ENCODE data around the gene ADAMTSL4. TPM values are rescaled to one million over a fixed set of nuclear protein-coding genes. Genes with fewer than 3 reads are reported as not detected.
A peak's percentile ranks its signal among the peaks of the same experiment; 100 is the strongest.

Gene ADAMTSL4
- polyA plus RNA-seq, 3 donors = 13.5 to 17.7 (median 13.6) TPM

- DNase-seq = no peak
Measured at GRCh38 chr1:150530491-150531159, 18.6 kb upstream of the ADAMTSL4 start.

- no peak for DNase-seq
Measured at GRCh38 chr1:150532860-150533259, 16.3 kb upstream of the ADAMTSL4 start.

GRCh38 chr1:150534002-150534401 lies 15.2 kb upstream of the ADAMTSL4 start:
- DNase-seq = no peak

GRCh38 chr1:150535511-150536287 lies 13.5 kb upstream of the ADAMTSL4 start:
- no peak for DNase-seq

- no peak for DNase-seq
Measured at GRCh38 chr1:150536836-150537731, 12.1 kb upstream of the ADAMTSL4 start.

- no peak for DNase-seq
Measured at GRCh38 chr1:150537732-150538684, 11.2 kb upstream of the ADAMTSL4 start.

- DNase-seq = no peak
Measured at GRCh38 chr1:150543500-150544143, 5.6 kb upstream of the ADAMTSL4 start.

GRCh38 chr1:150544204-150544603 lies 5.0 kb upstream of the ADAMTSL4 start:
- no peak for DNase-seq

- no peak for DNase-seq
Measured at GRCh38 chr1:150545486-150546032, 3.6 kb upstream of the ADAMTSL4 start.

GRCh38 chr1:150546294-150546937 lies 2.8 kb upstream of the ADAMTSL4 start:
- DNase-seq = no peak

GRCh38 chr1:150548324-150548631 lies 930 bp upstream of the ADAMTSL4 start:
- DNase-seq = no peak

GRCh38 chr1:150549496-150550221 lies 451 bp downstream of the ADAMTSL4 start:
- no peak for DNase-seq

GRCh38 chr1:150550222-150551050 lies 1.2 kb downstream of the ADAMTSL4 start:
- no peak for DNase-seq

GRCh38 chr1:150551051-150551783 lies 2.0 kb downstream of the ADAMTSL4 start:
- no peak for DNase-seq

- DNase-seq = no peak
Measured at GRCh38 chr1:150551784-150552127, 2.5 kb downstream of the ADAMTSL4 start.

- peak; percentile 65 for DNase-seq
Measured at GRCh38 chr1:150552128-150552910, 3.1 kb downstream of the ADAMTSL4 start.

- DNase-seq = no peak
Measured at GRCh38 chr1:150552911-150553289, 3.7 kb downstream of the ADAMTSL4 start.
